IPS DF 4.7 (cell line): ENCODE results near the gene DCHS1.

Experiments
- DNase-seq: peaks from one replicate; pipeline ENCODE4 v3.0.0-alpha.2; 2013; ENCODE audit warnings: low spot score; ENCODE audit errors: extremely low read depth

The DCHS1 gene

GRCh38 chr11:6627762-6628241 is 27.8 kb downstream of the DCHS1 start:
- DNase-seq = no peak

- DNase-seq = no peak
These were observed 28.4 kb downstream of the DCHS1 start for GRCh38 chr11:6626971-6627761.

DNA sequence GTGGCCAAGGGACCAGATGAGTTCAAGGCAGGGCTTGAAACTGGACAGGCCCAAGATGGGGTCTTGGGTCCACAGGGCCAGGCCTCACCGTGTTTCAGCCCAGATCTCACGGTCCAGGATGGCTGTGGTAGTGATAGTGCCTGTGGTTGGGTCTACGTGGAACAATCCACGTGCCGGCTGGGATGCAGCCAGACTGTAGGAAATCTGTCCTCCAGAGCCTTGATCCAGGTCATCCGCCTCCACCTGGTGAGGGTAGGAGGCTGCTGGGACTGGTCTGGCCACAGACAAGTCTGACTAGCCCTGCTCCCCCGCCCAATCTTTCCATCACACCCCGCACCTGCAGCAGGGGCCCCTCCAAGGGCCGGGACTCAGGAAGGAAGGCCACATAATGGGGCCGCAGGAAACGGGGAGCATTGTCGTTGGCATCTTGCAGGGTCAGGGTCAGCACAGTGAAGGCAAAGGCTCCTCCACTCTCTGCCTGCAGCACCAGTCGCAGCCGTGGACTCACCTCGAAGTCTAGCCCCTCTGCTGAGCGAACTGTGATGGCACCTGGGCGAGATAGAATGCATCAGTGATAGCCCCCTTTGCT is 29.7 kb downstream of the DCHS1 start:
- DNase-seq = no peak

GRCh38 chr11:6625156-6625831 is 30.3 kb downstream of the DCHS1 start:
- no peak for DNase-seq

DNA sequence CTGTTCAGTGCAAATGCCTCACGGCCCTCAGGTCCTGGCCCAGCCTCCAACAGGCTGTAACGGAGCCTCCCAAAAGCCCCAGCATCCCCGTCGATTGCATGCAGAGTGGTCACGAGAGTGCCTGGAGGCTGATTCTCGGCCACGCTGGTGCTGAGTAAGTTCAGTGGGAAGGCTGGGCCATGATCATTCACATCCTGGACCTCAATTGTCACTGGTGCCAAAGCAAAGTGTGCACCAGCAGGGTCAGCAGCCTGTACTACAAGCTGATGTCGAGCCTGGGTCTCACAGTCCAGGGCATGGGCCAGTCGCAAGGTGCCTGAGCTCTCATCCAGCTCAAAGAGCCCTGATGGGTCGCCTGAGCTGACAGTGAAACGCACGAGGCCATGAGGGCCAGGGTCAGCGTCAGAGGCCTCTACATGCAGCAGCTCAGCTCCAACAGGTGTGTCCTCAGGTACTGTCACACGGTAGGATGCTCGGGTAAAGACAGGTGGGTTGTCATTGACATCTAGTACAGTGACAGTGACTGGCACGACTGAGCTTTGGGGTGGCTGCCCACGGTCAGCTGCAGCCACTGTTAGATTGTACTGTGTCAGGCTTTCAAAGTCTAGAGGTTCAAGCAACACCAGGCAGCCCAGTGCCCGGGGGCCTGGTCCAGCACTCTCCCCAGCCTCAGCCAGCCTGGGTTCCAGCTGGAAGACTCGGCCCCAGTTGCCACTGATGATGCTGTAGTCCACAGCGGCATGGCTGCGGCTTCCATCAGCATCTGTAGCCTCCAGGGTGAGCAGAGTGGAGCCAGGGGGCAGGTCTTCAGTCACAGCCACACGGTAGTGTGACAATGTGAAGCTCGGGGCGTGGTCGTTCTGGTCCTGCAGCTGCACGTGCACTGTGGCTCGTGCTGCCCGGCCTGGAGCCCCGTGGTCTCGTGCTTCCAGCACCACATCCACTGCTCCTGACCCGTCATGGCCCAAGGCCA is 31.9 kb downstream of the DCHS1 start:
- no peak for DNase-seq

- no peak for DNase-seq
These were observed 33.1 kb downstream of the DCHS1 start for GRCh38 chr11:6622261-6623171.

DNA sequence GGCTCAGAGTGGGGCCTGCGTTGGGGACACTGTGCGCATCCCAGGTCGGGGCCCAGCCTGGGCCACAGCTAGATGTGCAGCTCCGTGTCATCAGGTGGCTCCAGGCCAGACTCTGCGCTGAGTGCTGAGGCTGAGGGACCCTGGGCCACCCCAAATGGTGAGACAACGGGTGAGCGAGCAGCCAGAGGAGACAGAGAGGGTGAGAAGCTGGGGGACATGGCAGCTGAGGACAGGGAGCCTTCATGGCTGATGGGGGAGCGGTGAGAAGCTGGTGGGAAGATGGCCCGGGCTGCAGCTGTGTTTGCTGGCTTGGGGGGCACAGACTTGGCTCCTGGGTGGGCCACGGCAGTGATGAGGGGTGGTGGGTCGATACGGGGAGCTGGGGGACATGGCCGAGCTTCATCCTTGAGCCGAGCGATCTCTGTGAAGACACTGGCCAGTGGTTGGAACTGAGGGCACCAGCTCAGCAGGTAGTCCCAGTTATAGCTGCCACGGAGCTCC is 33.8 kb downstream of the DCHS1 start:
- DNase-seq = no peak

DNA sequence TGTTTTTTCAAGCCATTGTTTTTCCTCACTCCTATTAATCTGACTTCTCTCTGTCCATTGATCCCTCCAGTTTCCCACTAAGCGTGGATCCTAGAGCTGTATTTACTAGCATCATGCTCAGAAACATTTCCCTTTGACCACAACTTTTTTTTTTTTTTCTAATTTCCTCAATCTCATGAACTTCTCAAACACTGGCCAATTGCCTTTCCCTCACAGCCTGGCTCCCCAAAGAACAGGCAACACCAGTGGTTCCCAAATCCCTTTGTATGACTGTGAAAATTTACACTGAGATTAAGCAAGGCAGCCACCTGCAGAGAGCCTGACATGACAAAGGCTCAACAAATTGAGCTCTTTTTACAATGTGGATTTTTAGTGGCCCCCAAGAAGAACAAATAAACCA is 35.0 kb downstream of the DCHS1 start:
- DNase-seq = no peak

- no peak for DNase-seq
These were observed 36.4 kb downstream of the DCHS1 start, which contains the start of gene TPP1 for GRCh38 chr11:6619004-6619745. Gene TPP1 (minus strand): TSS chr11:6619422. CDS start chr11:6619400, 22 bp downstream.

GRCh38 chr11:6618117-6619003 is 37.2 kb downstream of the DCHS1 start:
- DNase-seq = no peak

- no peak for DNase-seq
These were observed 38.3 kb downstream of the DCHS1 start for GRCh38 chr11:6617315-6617781.

DNA sequence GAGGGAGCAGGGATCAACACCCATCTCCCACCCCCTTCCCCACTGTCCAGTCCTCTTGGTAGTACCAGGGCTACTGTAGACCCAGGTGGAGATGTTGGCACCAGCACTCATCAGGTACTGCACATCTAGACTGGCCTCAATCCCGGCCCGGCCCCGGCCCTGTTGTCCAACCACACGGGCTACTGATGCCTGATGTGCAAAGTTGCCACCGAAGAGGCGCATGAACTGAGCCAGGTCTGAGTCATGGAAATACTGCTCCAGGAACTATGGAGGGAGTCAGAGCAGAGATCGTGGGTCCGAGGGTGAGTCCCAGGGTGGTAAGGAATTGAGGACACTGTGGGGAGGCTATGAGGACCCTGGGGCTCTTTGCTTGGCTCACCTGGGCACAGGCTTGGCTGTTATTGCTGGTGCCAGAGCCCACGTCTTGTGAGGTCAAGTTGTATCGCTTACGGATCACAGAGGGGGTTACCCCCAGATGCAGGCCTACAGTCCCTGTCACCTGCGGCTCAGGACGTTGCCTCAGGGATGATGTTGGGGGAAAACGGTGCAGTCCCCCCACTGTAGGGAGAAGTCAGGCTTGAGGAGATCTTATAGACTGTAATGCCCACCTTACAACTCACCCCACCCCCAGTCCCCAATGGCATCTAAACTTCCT is 38.9 kb downstream of the DCHS1 start:
- DNase-seq = no peak

DNA sequence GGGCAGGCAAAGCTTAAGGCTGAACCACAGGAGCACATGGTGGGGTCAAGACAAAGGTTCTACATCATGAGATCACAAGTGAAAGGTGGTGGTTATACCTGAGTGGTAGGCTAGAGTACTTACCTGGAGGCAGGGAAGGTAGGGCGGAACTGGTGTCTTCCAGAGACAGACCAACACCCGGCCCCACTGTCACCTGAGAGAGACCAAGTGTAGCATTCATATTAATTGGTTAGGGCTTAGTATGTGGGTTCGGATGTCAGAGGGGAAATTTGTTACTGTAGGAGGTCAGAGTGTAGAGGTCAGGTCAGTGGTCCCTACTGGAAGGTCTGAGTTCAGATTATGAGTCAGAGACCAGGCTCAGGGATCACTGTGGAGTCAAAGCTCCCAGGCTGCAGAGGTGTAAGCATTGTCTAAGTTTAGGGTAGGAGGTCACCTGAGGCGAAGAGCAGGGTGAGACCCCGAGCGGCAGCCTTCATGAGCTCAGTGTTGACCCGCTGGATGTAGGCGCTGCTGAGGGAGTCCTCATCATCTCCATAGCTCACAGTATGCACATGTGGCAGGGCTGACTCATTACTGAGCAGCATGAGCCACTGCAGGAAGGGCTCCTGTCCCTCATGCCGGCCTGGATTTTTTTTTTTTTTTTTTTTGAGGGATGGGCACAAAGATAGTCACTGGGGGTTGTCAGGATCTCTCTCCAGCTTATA is 39.6 kb downstream of the DCHS1 start:
- no peak for DNase-seq

DNA sequence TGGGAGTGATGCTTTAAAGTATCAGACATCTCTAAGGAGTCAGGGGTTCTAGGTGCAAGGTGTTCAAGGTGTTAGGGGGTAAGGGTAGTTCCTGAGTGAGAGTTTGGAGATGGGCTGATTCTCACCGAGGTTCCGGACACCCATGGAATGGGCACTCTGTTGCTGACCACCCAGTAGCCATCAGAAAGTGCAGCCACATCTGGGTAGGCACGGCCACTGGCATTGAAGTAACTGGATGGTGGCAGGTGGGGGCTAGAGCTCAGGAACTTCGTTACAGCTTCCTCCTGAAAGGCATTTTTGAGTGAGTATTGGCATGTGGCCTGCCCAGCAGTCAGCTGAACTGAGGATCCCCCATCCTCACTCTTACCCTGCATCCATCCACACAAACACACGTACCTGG is 40.6 kb downstream of the DCHS1 start:
- no peak for DNase-seq

DNA sequence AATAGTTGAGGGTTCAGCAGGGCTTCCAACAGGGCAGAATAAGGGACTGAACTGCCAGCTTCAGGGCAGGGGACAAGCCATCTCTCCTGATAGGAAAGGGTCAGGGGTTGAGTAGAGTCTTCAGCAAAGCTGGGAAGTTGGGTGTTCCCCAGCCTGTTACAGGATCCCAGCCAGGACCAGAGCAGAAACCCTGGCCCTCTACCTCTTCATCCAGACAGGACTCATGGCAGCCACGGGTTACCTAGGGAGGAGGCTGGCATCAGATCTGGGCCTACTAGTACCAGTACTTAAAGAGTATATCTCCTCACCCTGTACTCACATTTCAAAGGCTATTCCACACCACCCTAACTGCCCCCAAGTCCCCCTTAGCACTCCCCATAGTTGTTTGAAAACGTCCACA is 41.2 kb downstream of the DCHS1 start:
- no peak for DNase-seq

GRCh38 chr11:6613496-6613895 is 42.1 kb downstream of the DCHS1 start:
- DNase-seq = no peak
